Smooth muscle cell (in vitro differentiated cells): ENCODE data around the gene DHRS1. TPM values are rescaled to one million over a fixed set of nuclear protein-coding genes. Genes with fewer than 3 reads are reported as not detected.
A peak's percentile ranks its signal among the peaks of the same experiment; 100 is the strongest.

ENCODE experiments used
- DNase-seq: peaks from one replicate; lab custom pipeline; 2025; ENCODE audit not compliant: unreplicated experiment; lab: John Stamatoyannopoulos, UW
- H2AFZ ChIP-seq: fragments of 200-600 bp; sonication (generic); 2 replicates; pipeline ENCODE4 v1.6.0; 2016; ENCODE audit warnings: antibody characterized with exemption, low read depth, mild to moderate bottlenecking
- H3F3A ChIP-seq: fragments of 200-600 bp; sonication (generic); 2 replicates; pipeline ENCODE4 v1.6.0; 2017; ENCODE audit warnings: antibody characterized with exemption, low read depth
- H3K27ac ChIP-seq: fragments of 200-600 bp; sonication (generic); 2 replicates; pipeline ENCODE4 v1.5.1; 2016; ENCODE audit warnings: low read depth, mild to moderate bottlenecking
- H3K27me3 ChIP-seq: fragments of 200-600 bp; sonication (generic); 2 replicates; pipeline ENCODE4 v1.6.1; 2016; ENCODE audit warnings: low read depth, mild to moderate bottlenecking
- H3K36me3 ChIP-seq: fragments of 200-600 bp; sonication (generic); 2 replicates; pipeline ENCODE4 v1.5.1; 2016; ENCODE audit warnings: low read depth
- H3K4me1 ChIP-seq: fragments of 200-600 bp; sonication (generic); 2 replicates; pipeline ENCODE4 v1.5.1; 2016; ENCODE audit warnings: low read depth
- H3K4me2 ChIP-seq: fragments of 200-600 bp; sonication (generic); 2 replicates; pipeline ENCODE4 v1.6.0; 2016; ENCODE audit warnings: mild to moderate bottlenecking
- H3K4me3 ChIP-seq: fragments of 200-600 bp; sonication (generic); 2 replicates; pipeline ENCODE4 v1.5.1; 2016; ENCODE audit warnings: mild to moderate bottlenecking
- H3K79me2 ChIP-seq: fragments of 200-600 bp; sonication (generic); 2 replicates; pipeline ENCODE4 v1.6.0; 2016; ENCODE audit warnings: low read depth, mild to moderate bottlenecking
- H3K9ac ChIP-seq: fragments of 200-600 bp; sonication (generic); 2 replicates; pipeline ENCODE4 v1.6.0; 2016; ENCODE audit warnings: low read depth
- H3K9me3 ChIP-seq: fragments of 200-600 bp; sonication (generic); replicated peaks from 2 replicates; pipeline ENCODE4 v1.5.1; 2016; ENCODE audit warnings: low read depth
- H4K20me1 ChIP-seq: fragments of 200-600 bp; sonication (generic); 2 replicates; pipeline ENCODE4 v1.6.0; 2016; ENCODE audit warnings: low read depth
- CTCF ChIP-seq: fragments of 200-600 bp; sonication (generic); IDR thresholded peaks from 2 replicates; pipeline ENCODE4 v1.5.1; 2017; ENCODE audit warnings: borderline replicate concordance, mild to moderate bottlenecking, antibody characterized with exemption; ENCODE audit not compliant: insufficient read depth, poor library complexity, severe bottlenecking
- WGBS: methylation state at CpG from one replicate; pipeline ENCODE4 v1.1.7; 2016; ENCODE audit warnings: low lambda C conversion rate; 5-methylcytosine and 5-hydroxymethylcytosine counted together
- polyA plus RNA-seq: library from polyadenylated mRNA; unstranded; fragments of >200 nt; fragmentation: Nextera tagmentation; extraction: Ambion mirVana; gene quantifications from 2 replicates; pipeline ENCODE4 v1.2.1, GENCODE V29; 2016
- total RNA-seq: library from RNA; depleted of rRNA; stranded (reverse); fragments of >200 nt; gene quantifications from 2 replicates; pipeline ENCODE4 v1.2.3, GENCODE V29; 2014

The DHRS1 gene
- total and polyA plus RNA-seq, 2 experiments from 2014 or later: 22.5 to 25.2 TPM

GRCh38 chr14:24337144-24337823, 37.7 kb upstream of the DHRS1 start:
- H3K79me2 ChIP-seq: no peaks in the 10 kb centered on the region
- H3K9ac ChIP-seq: no peak overlapping the region
- no peaks in the 10 kb centered on the region for H3F3A ChIP-seq
- no peak for TF ChIP-seq CTCF
- no peaks in the 10 kb centered on the region for H4K20me1 ChIP-seq
- peaks cover 11% of the 10 kb centered on the region for H3K4me1 ChIP-seq
- peaks cover 96% of the 10 kb centered on the region for H3K27me3 ChIP-seq
- H3K4me3 ChIP-seq: no peak overlapping the region
- H3K9me3 ChIP-seq: no peaks in the 10 kb centered on the region
- no peak overlapping the region for H3K4me2 ChIP-seq
- DNase-seq: no peak
- no peaks in the 10 kb centered on the region for H3K36me3 ChIP-seq
- 89% methylated on average over 7 of the region's 7 CpGs for WGBS
- no peak overlapping the region for H2AFZ ChIP-seq
- H3K27ac ChIP-seq: no peak overlapping the region

- 49% methylated on average over 12 of the region's 12 CpGs for WGBS
- H3K27me3 ChIP-seq: peaks cover 83% of the 10 kb centered on the region
- no peaks in the 10 kb centered on the region for H3K9me3 ChIP-seq
- no peaks in the 10 kb centered on the region for H3K36me3 ChIP-seq
- no peaks in the 10 kb centered on the region for H4K20me1 ChIP-seq
- TF ChIP-seq CTCF: no peak
- H3K9ac ChIP-seq: no peak overlapping the region
- H3F3A ChIP-seq: no peaks in the 10 kb centered on the region
- H3K27ac ChIP-seq: no peak overlapping the region
- H3K4me3 ChIP-seq: no peak overlapping the region
- DNase-seq: no peak
- no peak overlapping the region for H2AFZ ChIP-seq
- peaks cover 11% of the 10 kb centered on the region for H3K4me1 ChIP-seq
- no peaks in the 10 kb centered on the region for H3K79me2 ChIP-seq
- no peak overlapping the region for H3K4me2 ChIP-seq
These were observed 36.0 kb upstream of the DHRS1 start for GRCh38 chr14:24335461-24336171.

- no peaks in the 10 kb centered on the region for H3K9me3 ChIP-seq
- H3K27me3 ChIP-seq: peaks cover 74% of the 10 kb centered on the region
- no peak within 1 kb of the TSS for H3K27ac ChIP-seq
- no peaks in the 10 kb centered on the region for H4K20me1 ChIP-seq
- no peak within 1 kb of the TSS for H3K9ac ChIP-seq
- 3% methylated on average over 60 of the region's 65 CpGs for WGBS
- peak within 1 kb of the TSS; percentile 73 for H3K4me2 ChIP-seq
- H3K4me1 ChIP-seq: peaks cover 10% of the 10 kb centered on the region
- TF ChIP-seq CTCF: no peak
- peak within 1 kb of the TSS; percentile 35 for H3K4me3 ChIP-seq
- DNase-seq: no peak
- H3K36me3 ChIP-seq: no peaks in the 10 kb centered on the region
- H2AFZ ChIP-seq: no peak within 1 kb of the TSS
- no peaks in the 10 kb centered on the region for H3F3A ChIP-seq
- no peaks in the 10 kb centered on the region for H3K79me2 ChIP-seq
These were observed 35.1 kb upstream of the DHRS1 start, which contains the start of gene ADCY4 for GRCh38 chr14:24334431-24335291. ADCY4 (minus strand) TSS chr14:24335071; CDS start chr14:24334652, 419 bp downstream.
